ENCODE measurements around the gene ZNF594. TPM values are rescaled to one million over a fixed set of nuclear protein-coding genes. Genes with fewer than 3 reads are reported as not detected.

Gene ZNF594
- polyA plus RNA-seq, 1 experiment: 3.1 TPM

DNA sequence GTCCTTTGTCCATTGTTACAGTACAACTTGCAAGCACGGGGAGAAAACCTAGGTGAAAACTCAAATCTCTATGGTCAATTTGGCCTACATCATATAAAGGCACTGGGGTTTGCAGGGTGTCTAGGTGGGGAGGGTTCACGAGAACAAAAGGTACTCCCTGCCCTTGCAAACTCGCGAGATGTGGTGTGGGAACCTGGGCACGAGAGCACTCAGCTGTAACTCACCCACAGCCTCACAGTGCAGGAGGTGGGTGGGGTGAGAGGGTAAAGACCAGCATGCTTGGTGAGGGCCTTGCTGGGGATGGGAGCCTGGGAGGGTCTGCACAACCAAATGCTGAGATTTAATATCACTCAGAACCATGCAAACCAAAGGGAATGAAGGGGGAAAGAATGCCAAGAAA lies 18.4 kb upstream of the ZNF594 start:
- POLR2A ChIA-PET: no interaction called here

DNA sequence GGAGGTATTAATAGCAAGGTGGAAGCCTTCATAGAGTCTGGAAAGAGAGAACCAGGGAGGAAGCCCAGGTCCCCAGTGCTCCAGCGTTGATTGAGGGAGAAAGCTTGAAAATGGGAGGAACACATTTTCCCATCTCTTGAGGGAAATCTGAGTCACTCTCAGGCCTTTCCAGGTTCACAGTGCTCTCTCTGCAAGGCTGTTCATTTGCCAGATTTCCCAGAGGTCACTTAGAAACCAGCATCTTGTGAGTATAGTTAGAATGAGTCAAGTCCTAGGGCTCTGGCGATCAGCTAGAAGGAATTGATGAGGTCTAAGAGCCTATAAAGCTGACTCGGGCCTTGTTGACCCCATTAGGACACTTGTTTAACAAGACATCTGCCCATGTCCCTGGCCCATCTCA lies 17.7 kb upstream of the ZNF594 start:
- Histone ChIP-seq H3K27me3 (ENCODE audit: control insufficient read depth, insufficient read depth, low read length) (no peaks in the 10 kb centered on the region), H3K4me3 (ENCODE audit: low read depth, low read length) (no peak overlapping the region), H3K36me3 (ENCODE audit: control insufficient read depth, insufficient read depth, low read length) (peaks cover 4% of the 10 kb centered on the region; the same call in 1 of the 2 replicates)
- POLR2A ChIA-PET: no interaction called here
- CTCF ChIA-PET: no interaction called here
- TF ChIP-seq, protein P1, sequence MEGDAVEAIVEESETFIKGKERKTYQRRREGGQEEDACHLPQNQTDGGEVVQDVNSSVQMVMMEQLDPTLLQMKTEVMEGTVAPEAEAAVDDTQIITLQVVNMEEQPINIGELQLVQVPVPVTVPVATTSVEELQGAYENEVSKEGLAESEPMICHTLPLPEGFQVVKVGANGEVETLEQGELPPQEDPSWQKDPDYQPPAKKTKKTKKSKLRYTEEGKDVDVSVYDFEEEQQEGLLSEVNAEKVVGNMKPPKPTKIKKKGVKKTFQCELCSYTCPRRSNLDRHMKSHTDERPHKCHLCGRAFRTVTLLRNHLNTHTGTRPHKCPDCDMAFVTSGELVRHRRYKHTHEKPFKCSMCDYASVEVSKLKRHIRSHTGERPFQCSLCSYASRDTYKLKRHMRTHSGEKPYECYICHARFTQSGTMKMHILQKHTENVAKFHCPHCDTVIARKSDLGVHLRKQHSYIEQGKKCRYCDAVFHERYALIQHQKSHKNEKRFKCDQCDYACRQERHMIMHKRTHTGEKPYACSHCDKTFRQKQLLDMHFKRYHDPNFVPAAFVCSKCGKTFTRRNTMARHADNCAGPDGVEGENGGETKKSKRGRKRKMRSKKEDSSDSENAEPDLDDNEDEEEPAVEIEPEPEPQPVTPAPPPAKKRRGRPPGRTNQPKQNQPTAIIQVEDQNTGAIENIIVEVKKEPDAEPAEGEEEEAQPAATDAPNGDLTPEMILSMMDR (IDR thresholded peaks at IDR 0.05; ENCODE audit: insufficient read depth, low read depth, low read length): no peak
- DNase-seq (ENCODE audit: low read depth): no peak

More for the DNA sequence above, 18.4 kb upstream of the ZNF594 start:
- Histone ChIP-seq H3K27me3 (ENCODE audit: control insufficient read depth, insufficient read depth, low read length) (no peaks in the 10 kb centered on the region), H3K4me3 (ENCODE audit: low read depth, low read length) (no peak overlapping the region), H3K36me3 (ENCODE audit: control insufficient read depth, insufficient read depth, low read length) (peaks cover 4% of the 10 kb centered on the region; the same call in 1 of the 2 replicates)
- CTCF ChIA-PET: interaction anchor here (1.3 kb wide), 1 partner anchor 15 kb away, joined by 3 read pairs; no protein-coding TSS in a partner anchor
- TF ChIP-seq, protein P1 (IDR thresholded peaks at IDR 0.05; ENCODE audit: insufficient read depth, low read depth, low read length): no peak
- no peak for DNase-seq (ENCODE audit: low read depth)

DNA sequence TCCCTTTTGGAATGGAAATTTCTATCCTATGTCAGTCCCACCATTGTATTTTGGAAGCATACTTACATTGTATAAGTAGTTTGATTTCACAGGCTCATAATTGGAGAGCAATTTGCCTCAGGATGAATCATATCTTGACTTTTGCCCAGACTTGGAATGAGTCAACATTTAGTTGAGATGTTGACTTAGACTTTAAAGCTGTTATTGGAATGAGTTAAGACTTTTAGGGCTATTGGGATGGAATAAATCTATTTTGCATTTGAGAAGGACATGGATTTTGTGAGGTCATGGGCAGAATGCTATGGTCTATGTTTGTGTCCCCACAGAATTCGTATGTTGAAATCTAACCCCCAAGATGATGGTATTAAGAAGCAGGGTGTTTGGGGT lies 12.2 kb upstream of the ZNF594 start:
- Histone ChIP-seq H3K27me3 (ENCODE audit: control insufficient read depth, insufficient read depth, low read length) (no peaks in the 10 kb centered on the region), H3K4me3 (ENCODE audit: low read depth, low read length) (no peak overlapping the region), H3K36me3 (ENCODE audit: control insufficient read depth, insufficient read depth, low read length) (no peaks in the 10 kb centered on the region)
- no peak for DNase-seq (ENCODE audit: low read depth)
- ChIA-PET CTCF (interaction anchor here (1.2 kb wide), 1 partner anchor 8 kb away, joined by 3 read pairs; no protein-coding TSS in a partner anchor), POLR2A (no interaction called here)
- TF ChIP-seq, protein P1 (IDR thresholded peaks at IDR 0.05; ENCODE audit: insufficient read depth, low read depth, low read length): no peak

DNA sequence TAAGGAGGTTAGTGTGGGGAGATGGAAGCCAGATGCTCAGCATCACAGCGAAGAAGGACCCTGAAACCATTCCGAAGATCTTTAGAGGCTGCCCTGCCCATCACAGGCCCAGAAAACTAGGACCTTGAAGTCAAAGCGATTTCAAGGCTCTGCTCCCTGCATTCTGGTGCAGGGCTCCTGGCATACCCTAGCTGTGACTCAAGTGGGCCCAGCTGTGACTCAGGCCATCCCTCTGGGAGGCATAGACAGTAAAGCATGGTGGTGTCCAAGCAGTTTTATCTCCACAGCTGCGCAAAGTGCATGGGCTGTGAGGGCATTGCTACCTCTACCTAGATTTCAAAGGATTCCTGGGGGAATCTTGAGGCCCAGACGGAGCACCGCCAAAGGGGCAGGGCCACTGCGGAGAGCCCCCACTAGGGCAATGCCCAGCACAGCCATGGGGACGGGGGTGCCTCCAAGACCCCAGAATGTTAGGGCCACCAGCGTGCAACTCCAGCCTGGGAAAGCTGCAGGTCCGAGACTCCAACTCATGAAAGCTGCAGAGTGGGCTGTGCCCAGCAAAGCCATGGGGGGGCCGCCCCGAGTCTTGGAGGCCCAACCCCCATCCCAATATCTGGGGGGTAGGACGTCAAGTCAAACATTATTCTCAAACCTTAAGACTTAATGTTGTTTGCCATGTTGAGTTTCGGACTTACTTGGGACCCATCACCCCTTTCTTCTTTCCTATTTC lies 11.7 kb upstream of the ZNF594 start:
- no peak for DNase-seq (ENCODE audit: low read depth)
- no peak overlapping the region for H3K4me3 ChIP-seq (ENCODE audit: low read depth, low read length)
- ChIA-PET CTCF (interaction anchor here (0.9 to 1.0 kb wide), 2 partner anchors 36 to 297 kb away, joined by 3 read pairs; no protein-coding TSS in a partner anchor), POLR2A (no interaction called here)
- H3K27me3 ChIP-seq (ENCODE audit: control insufficient read depth, insufficient read depth, low read length): no peaks in the 10 kb centered on the region
- TF ChIP-seq, protein P1 (IDR thresholded peaks at IDR 0.05; ENCODE audit: insufficient read depth, low read depth, low read length): no peak
- no peaks in the 10 kb centered on the region; the same call in 1 of the 2 replicates for H3K36me3 ChIP-seq (ENCODE audit: control insufficient read depth, insufficient read depth, low read length)

DNA sequence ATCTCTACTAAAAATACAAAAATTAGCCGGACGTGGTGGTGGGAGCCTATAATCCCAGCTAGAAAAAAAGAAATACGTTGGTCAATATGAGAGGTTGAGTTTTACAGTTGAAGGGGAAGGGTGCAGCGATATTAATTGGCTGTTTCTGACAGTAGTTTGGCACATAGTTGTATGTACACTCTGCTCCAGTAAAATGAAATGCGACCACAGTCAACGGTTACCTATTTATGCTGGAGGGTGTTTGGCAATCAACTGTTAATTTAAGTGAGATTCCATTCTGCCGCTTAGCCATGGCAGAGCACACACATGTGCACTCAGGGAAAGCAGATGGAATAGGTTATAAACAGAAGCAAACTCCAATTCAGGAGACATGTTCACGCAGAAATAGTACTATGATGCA lies 9.3 kb upstream of the ZNF594 start:
- ChIA-PET POLR2A (no interaction called here), CTCF (no interaction called here)
- no peaks in the 10 kb centered on the region; the same call in 1 of the 2 replicates for H3K36me3 ChIP-seq (ENCODE audit: control insufficient read depth, insufficient read depth, low read length)
- TF ChIP-seq, protein P1 (IDR thresholded peaks at IDR 0.05; ENCODE audit: insufficient read depth, low read depth, low read length): no peak
- H3K27me3 ChIP-seq (ENCODE audit: control insufficient read depth, insufficient read depth, low read length): no peaks in the 10 kb centered on the region
- DNase-seq (ENCODE audit: low read depth): no peak
- H3K4me3 ChIP-seq (ENCODE audit: low read depth, low read length): no peak overlapping the region

All from BJ (cell line).